GM06990 (cell line): ENCODE data around the gene KDM1B.

Source experiments
- DNase-seq: peaks from one replicate; pipeline ENCODE4 v3.0.0-alpha.2; 2011; ENCODE audit not compliant: insufficient read length; ENCODE audit errors: extremely low read depth
- H3K27me3 ChIP-seq: replicated peaks from 2 replicates; pipeline ENCODE4 v1.6.0; 2011; ENCODE audit warnings: low read length; ENCODE audit not compliant: control insufficient read depth, insufficient read depth
- H3K36me3 ChIP-seq: 2 replicates; pipeline ENCODE4 v1.5.1; 2011; ENCODE audit warnings: low read length; ENCODE audit not compliant: control insufficient read depth, insufficient read depth
- H3K4me3 ChIP-seq: replicated peaks from 2 replicates; pipeline ENCODE4 v1.5.1; 2011; ENCODE audit warnings: low read depth, mild to moderate bottlenecking, control low read depth, low read length
- CTCF ChIP-seq: IDR thresholded peaks from 2 replicates; pipeline ENCODE4 v1.5.1; 2011; ENCODE audit warnings: low read length, control low read depth, mild to moderate bottlenecking, inconsistent platforms; ENCODE audit not compliant: insufficient read depth, poor library complexity, severe bottlenecking

KDM1B gene

GRCh38 chr6:18189196-18189595 lies 34.0 kb downstream of the KDM1B start:
- Histone ChIP-seq H3K36me3 (0 out of 2 replicates have a peak, but pooled peaks cover 2% of the 10 kb centered on the region), H3K4me3 (no peak overlapping the region), H3K27me3 (no peaks in the 10 kb centered on the region)
- DNase-seq = no peak
- no peak for TF ChIP-seq CTCF

GRCh38 chr6:18192026-18192425 lies 36.8 kb downstream of the KDM1B start:
- Histone ChIP-seq H3K4me3 (no peak overlapping the region), H3K27me3 (no peaks in the 10 kb centered on the region), H3K36me3 (0 out of 2 replicates have a peak, but pooled peaks cover 2% of the 10 kb centered on the region)
- no peak for DNase-seq
- TF ChIP-seq CTCF = no peak

- TF ChIP-seq CTCF = no peak
- no peaks in the 10 kb centered on the region; the same call in none of the 2 replicates for H3K36me3 ChIP-seq
- no peak overlapping the region for H3K4me3 ChIP-seq
- no peak for DNase-seq
- no peaks in the 10 kb centered on the region for H3K27me3 ChIP-seq
Observed at GRCh38 chr6:18203786-18204185, 48.6 kb downstream of the KDM1B start.

- H3K27me3 ChIP-seq = no peaks in the 10 kb centered on the region
- no peak for DNase-seq
- H3K36me3 ChIP-seq = no peaks in the 10 kb centered on the region; the same call in none of the 2 replicates
- no peak for TF ChIP-seq CTCF
- H3K4me3 ChIP-seq = no peak overlapping the region
Observed at GRCh38 chr6:18204691-18205090, 49.5 kb downstream of the KDM1B start.

GRCh38 chr6:18206591-18206990 lies 51.4 kb downstream of the KDM1B start:
- no peak for DNase-seq
- Histone ChIP-seq H3K4me3 (no peak overlapping the region), H3K27me3 (no peaks in the 10 kb centered on the region), H3K36me3 (no peaks in the 10 kb centered on the region; the same call in none of the 2 replicates)
- no peak for TF ChIP-seq CTCF

GRCh38 chr6:18207438-18207837 lies 52.2 kb downstream of the KDM1B start:
- TF ChIP-seq CTCF = no peak
- H3K36me3 ChIP-seq = no peaks in the 10 kb centered on the region; the same call in 1 of the 2 replicates
- no peak for DNase-seq
- no peak overlapping the region for H3K4me3 ChIP-seq
- no peaks in the 10 kb centered on the region for H3K27me3 ChIP-seq
